Neural progenitor cell (in vitro differentiated cells): ENCODE measurements around the gene GFOD2.

Experiments used
- EZH2 ChIP-seq: fragments of 200-600 bp; sonication (generic); IDR thresholded peaks from 2 replicates; pipeline ENCODE4 v1.6.1; 2017; ENCODE audit warnings: antibody characterized with exemption, mild to moderate bottlenecking, moderate library complexity
- EZH2phosphoT487 ChIP-seq: fragments of 200-600 bp; sonication (generic); IDR thresholded peaks from 2 replicates; pipeline ENCODE4 v1.6.1; 2017; ENCODE audit warnings: antibody characterized with exemption

DNA sequence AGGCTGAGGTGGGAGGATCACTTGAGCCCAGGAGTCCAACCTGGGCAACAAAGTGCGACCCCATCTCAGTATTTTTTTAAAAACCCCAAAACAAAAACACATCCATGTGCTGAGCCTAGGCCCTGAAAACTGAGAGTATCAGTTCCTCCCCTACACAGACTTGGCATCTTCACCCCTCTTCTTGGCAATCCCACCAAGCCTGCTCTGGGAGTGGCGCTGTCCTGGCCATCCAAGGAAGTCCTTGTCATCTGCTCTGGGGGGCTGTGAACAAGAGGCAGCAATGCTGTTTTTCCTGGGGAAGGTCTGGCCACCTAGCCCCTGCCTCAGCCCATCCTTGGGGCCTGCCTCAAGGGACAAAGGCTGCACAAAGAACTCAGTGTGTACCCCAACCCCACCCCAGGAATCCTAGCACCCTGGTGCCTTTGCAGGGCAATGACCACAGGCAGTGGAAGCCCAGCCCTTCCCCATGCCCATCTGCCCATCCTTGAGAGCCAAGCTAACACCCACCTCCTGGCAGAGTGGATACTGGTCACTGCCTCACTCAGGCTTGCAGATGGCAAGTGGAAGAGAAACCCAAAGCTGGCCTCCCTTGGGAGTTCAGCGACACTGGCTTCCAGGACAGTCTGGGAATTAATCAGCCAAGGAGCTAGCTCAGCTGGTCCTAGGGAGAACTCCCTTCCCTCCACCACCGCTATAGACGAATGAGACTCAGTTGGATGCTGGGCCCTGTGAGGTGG is 14.8 kb upstream of the GFOD2 start:
- no peak for TF ChIP-seq EZH2phosphoT487
- no peak for TF ChIP-seq EZH2
